ENCODE measurements around the gene ZGRF1.

DNA sequence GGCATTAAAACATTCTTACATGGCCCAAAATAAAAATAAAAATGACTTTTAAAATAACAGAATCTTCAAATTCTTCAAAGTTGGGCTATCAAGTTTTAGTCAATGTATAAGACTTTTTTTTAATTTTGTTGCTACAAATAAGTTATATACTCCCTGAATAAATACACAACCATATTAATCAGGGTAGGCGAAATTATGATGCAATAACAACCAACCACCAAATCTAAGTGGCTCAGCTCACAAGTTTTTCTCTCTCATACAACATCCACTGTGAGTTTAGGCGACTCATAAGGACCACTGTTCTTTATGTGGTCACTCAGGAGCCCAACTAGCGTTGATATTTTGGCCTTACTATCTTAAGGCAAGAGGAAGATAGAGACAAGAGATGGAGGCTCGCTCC lies 131.9 kb downstream of the ZGRF1 start:
- TF ChIP-seq CTCF (IDR thresholded peaks at IDR 0.05) (no peak), EZH2 (IDR thresholded peaks at IDR 0.05; ENCODE audit: borderline replicate concordance, insufficient read depth, low read depth, low read length, poor library complexity, severe bottlenecking) (no peak)

All from B cell (primary cell).